GM13977 (cell line): Measurements from ENCODE around the gene TAS2R4.

ENCODE experiments used
- DNase-seq: peaks from one replicate; pipeline ENCODE4 v3.0.0; 2012; ENCODE audit warnings: low spot score
- CTCF ChIP-seq: IDR thresholded peaks from 2 replicates; pipeline ENCODE4 v1.5.1; 2012; ENCODE audit warnings: mild to moderate bottlenecking, control low read depth; ENCODE audit not compliant: insufficient read depth; ENCODE audit errors: extremely low read depth, missing control alignments
- in situ Hi-C: fragments of 300-500 bp; cut with MboI; formaldehyde crosslinking; loops from one replicate; pipeline ENCODE4 v1.12.0; 2022; ENCODE audit warnings: low sequenced_read_pairs, low pct_unique_long_range_greater_than_20kb, mixed read lengths, inconsistent platforms; ENCODE audit not compliant: unreplicated experiment

The TAS2R4 gene

GRCh38 chr7:141776374-141776773 lies at the start of gene TAS2R4:
Gene TAS2R4 (plus strand): TSS chr7:141776674. CDS start chr7:141778489, 1,815 bp downstream.
- DNase-seq = no peak
- in situ Hi-C loops = no loop called here
- TF ChIP-seq CTCF = no peak

GRCh38 chr7:141729020-141729419 lies 47.5 kb upstream of the TAS2R4 start:
- TF ChIP-seq CTCF = no peak
- in situ Hi-C loops = no loop called here
- DNase-seq = no peak

- no peak for DNase-seq
- in situ Hi-C loops = no loop called here
- TF ChIP-seq CTCF = no peak
Measured at GRCh38 chr7:141731476-141732149, 44.9 kb upstream of the TAS2R4 start.

- no peak for TF ChIP-seq CTCF
- in situ Hi-C loops = no loop called here
- DNase-seq = no peak
Measured at GRCh38 chr7:141737118-141737835, 39.2 kb upstream of the TAS2R4 start.

GRCh38 chr7:141737836-141738591 lies 38.5 kb upstream of the TAS2R4 start, which contains the start of gene SSBP1:
Gene SSBP1 (plus strand): TSS chr7:141738358. CDS start chr7:141739167, 809 bp downstream.
- in situ Hi-C loops = no loop called here
- TF ChIP-seq CTCF = peak; percentile 79
- peak; percentile 83 for DNase-seq

GRCh38 chr7:141738592-141739013 lies 37.9 kb upstream of the TAS2R4 start:
- TF ChIP-seq CTCF = no peak
- in situ Hi-C loops = no loop called here
- no peak for DNase-seq
